Kidney epithelial cell (primary cell): Measurements from ENCODE around the gene EOLA1. TPM values are rescaled to one million over a fixed set of nuclear protein-coding genes. Genes with fewer than 3 reads are reported as not detected.
A peak's percentile ranks its signal among the peaks of the same experiment; 100 is the strongest.
"Not testable (repeated sequence)": the region's sequence is repeated elsewhere in the genome, so short reads cannot be mapped to it uniquely, and the experiment has no call there.

ENCODE experiments used
- DNase-seq: peaks from one replicate; pipeline ENCODE4 v3.0.0-alpha.2; 2010; ENCODE audit warnings: low read depth
- H3K27me3 ChIP-seq: 2 replicates; pipeline ENCODE4 v1.6.0; 2011; ENCODE audit warnings: low read length; ENCODE audit not compliant: control insufficient read depth, insufficient read depth
- H3K36me3 ChIP-seq: 2 replicates; pipeline ENCODE4 v1.5.1; 2011; ENCODE audit warnings: low read length; ENCODE audit not compliant: control insufficient read depth, insufficient read depth
- H3K4me3 ChIP-seq: 2 replicates; pipeline ENCODE4 v1.5.1; 2011; ENCODE audit warnings: low read depth, mild to moderate bottlenecking, control low read depth, low read length
- CTCF ChIP-seq: IDR thresholded peaks from 2 replicates; pipeline ENCODE4 v1.5.1; 2011; ENCODE audit warnings: mild to moderate bottlenecking, moderate library complexity, low read length, control low read depth, inconsistent platforms; ENCODE audit not compliant: insufficient read depth, poor library complexity, severe bottlenecking
- total RNA-seq: library from RNA; depleted of rRNA; stranded (reverse); fragments of >200 nt; gene quantifications from 2 replicates; pipeline ENCODE4 v1.2.3, GENCODE V29; 2015

The EOLA1 gene
- total RNA-seq, 1 donor from 2014 or later, result 11.2 TPM

- no peak for DNase-seq
- no peaks in the 10 kb centered on the region for H3K27me3 ChIP-seq
- no peak overlapping the region for H3K4me3 ChIP-seq
- peaks cover 1% of the 10 kb centered on the region for H3K36me3 ChIP-seq
- TF ChIP-seq CTCF, result no peak
Measured at GRCh38 chrX:149497054-149497453, 43.8 kb upstream of the EOLA1 start.

- Histone ChIP-seq H3K27me3 (no peaks in the 10 kb centered on the region), H3K4me3 (no peak overlapping the region), H3K36me3 (peaks cover 1% of the 10 kb centered on the region)
- no peak for TF ChIP-seq CTCF
- DNase-seq, result no peak
Measured at GRCh38 chrX:149497626-149498025, 43.2 kb upstream of the EOLA1 start.

- DNase-seq, result no peak
- Histone ChIP-seq H3K36me3 (peaks cover 1% of the 10 kb centered on the region), H3K4me3 (no peak overlapping the region), H3K27me3 (no peaks in the 10 kb centered on the region)
- TF ChIP-seq CTCF, result no peak
Measured at GRCh38 chrX:149498767-149499166, 42.0 kb upstream of the EOLA1 start.

- Histone ChIP-seq H3K36me3 (no peaks in the 10 kb centered on the region), H3K4me3 (no peak overlapping the region), H3K27me3 (no peaks in the 10 kb centered on the region)
- no peak for TF ChIP-seq CTCF
- DNase-seq, result no peak
Measured at GRCh38 chrX:149499766-149500165, 41.0 kb upstream of the EOLA1 start.

GRCh38 chrX:149502923-149503322, 37.9 kb upstream of the EOLA1 start:
- H3K27me3 ChIP-seq, result not testable (repeated sequence)

GRCh38 chrX:149503446-149503845, 37.4 kb upstream of the EOLA1 start:
- not testable (repeated sequence) for H3K4me3 ChIP-seq, DNase-seq, H3K27me3 ChIP-seq, H3K36me3 ChIP-seq

More at GRCh38 chrX:149502923-149503322, 37.9 kb upstream of the EOLA1 start:
- not testable (repeated sequence) for H3K36me3 ChIP-seq, DNase-seq, H3K4me3 ChIP-seq

- Histone ChIP-seq H3K27me3 (no peaks in the 10 kb centered on the region), H3K4me3 (peak overlapping the region; percentile 69), H3K36me3 (no peaks in the 10 kb centered on the region)
- no peak for DNase-seq
- peak; percentile 49 for TF ChIP-seq CTCF
Measured at GRCh38 chrX:149504226-149504914, 36.4 kb upstream of the EOLA1 start.
